ENCODE measurements around the gene PCBP2.

Gene PCBP2

DNA sequence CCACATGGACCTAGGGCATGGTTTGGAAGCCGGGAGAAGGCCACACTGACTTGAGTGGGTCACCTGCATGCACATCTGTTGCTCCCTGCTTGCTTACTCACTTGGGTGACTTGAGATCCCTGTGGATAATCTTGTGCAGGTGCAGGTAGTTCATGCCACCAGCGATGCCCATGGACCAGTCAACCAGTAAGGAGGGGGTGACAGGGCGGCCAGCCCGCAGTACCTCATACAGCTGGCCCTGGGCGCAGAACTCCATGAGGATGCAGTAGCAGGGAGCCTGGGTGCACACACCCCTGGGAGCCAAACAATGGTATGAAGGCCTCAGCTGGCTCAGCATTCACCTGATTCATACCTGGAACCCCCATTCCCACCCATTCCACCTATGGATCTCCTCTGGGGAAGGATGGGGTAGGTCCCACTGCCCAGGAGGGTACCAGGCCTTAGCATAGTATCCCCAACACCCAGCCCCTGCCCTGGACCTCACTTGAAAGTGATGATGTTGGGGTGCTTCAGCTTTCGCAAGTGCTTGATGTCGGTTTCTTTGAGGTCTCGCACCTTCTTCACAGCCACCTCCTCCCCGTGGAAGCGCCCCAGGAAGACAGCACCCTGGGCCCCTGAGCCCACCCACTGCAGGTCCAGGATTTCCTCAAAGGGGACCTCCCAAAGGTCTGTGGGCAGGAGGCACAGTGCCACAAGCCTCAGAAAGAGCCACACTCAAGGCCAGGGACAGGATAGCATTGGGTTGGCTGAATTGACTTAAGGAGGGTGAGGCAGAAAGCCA, 34.2 kb downstream of the PCBP2 start:
- no peak overlapping the region for H3K4me3 ChIP-seq (IDR thresholded peaks at IDR 0.05; ENCODE audit: insufficient read depth, low read depth, low read length)
- H3K27ac ChIP-seq, result no peak overlapping the region
- TF ChIP-seq CTCF (conservative IDR thresholded peaks at IDR 0.05; ENCODE audit: low read depth, low read length), result no peak
- peaks cover 22% of the 10 kb centered on the region for H3K4me1 ChIP-seq (ENCODE audit: low read depth, poor library complexity, severe bottlenecking)
- H3K4me2 ChIP-seq, result no peak overlapping the region
- H3K79me2 ChIP-seq (ENCODE audit: insufficient read depth, low read depth), result no peaks in the 10 kb centered on the region
- no peak overlapping the region for H2AFZ ChIP-seq (ENCODE audit: low read depth)
- no peaks in the 10 kb centered on the region for H3K27me3 ChIP-seq (ENCODE audit: insufficient read depth, low read depth)
- H3K36me3 ChIP-seq (ENCODE audit: insufficient read depth), result peaks cover 13% of the 10 kb centered on the region; the same call in 1 of the 2 replicates
- no peak overlapping the region for H3K9ac ChIP-seq
- H4K20me1 ChIP-seq (ENCODE audit: insufficient read depth), result peaks cover 6% of the 10 kb centered on the region; the same call in 1 of the 2 replicates

DNA sequence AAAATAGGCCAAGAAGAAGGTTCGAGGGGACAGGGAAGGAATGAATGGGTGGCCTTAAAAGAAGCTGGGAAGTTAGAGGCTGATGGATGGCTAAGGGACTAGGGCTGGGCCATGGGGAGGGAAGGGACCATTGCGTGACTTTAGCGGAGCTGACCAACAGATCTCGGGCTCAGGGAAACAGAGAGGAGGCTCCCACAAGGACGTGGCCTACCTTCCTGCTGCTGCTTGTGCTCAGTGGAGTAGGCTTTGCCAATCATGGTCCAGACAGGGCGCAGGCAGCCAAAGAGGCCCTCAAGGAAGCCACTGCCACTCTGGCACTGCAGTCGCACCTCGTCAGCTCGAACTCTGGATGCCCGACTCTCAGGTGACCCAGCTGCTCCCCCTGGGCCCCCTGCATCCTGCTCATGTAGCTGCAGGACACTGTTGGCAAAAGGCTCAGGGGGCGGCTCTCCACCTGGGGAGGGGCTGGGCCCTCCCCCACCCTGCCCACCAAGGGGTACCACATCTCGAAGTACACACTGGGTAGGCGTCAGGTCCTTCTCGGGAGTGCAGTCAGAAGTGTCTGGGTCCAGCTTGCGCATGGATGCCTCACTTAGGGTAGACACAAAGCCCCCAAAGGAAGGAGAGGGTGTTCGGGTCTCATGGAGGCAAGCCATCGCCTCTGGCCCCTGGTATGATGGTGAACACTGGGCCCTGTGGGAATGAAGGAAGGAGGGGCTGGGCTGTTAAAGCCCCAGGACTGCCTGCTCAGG, 35.0 kb downstream of the PCBP2 start:
- Histone ChIP-seq H3K4me2 (no peak overlapping the region), H3K4me3 (IDR thresholded peaks at IDR 0.05; ENCODE audit: insufficient read depth, low read depth, low read length) (no peak overlapping the region), H3K27me3 (ENCODE audit: insufficient read depth, low read depth) (no peaks in the 10 kb centered on the region), H2AFZ (ENCODE audit: low read depth) (no peak overlapping the region), H3K4me1 (ENCODE audit: low read depth, poor library complexity, severe bottlenecking) (peaks cover 14% of the 10 kb centered on the region), H3K27ac (no peak overlapping the region), H4K20me1 (ENCODE audit: insufficient read depth) (no peaks in the 10 kb centered on the region), H3K36me3 (ENCODE audit: insufficient read depth) (peaks cover 6% of the 10 kb centered on the region; the same call in 1 of the 2 replicates), H3K79me2 (ENCODE audit: insufficient read depth, low read depth) (no peaks in the 10 kb centered on the region), H3K9ac (no peak overlapping the region)
- TF ChIP-seq CTCF (conservative IDR thresholded peaks at IDR 0.05; ENCODE audit: low read depth, low read length), result no peak

- no peak overlapping the region for H3K27ac ChIP-seq
- H3K79me2 ChIP-seq (ENCODE audit: insufficient read depth, low read depth), result no peaks in the 10 kb centered on the region
- peaks cover 28% of the 10 kb centered on the region for H3K4me1 ChIP-seq (ENCODE audit: low read depth, poor library complexity, severe bottlenecking)
- H2AFZ ChIP-seq (ENCODE audit: low read depth), result no peak overlapping the region
- H3K4me3 ChIP-seq (IDR thresholded peaks at IDR 0.05; ENCODE audit: insufficient read depth, low read depth, low read length), result no peak overlapping the region
- no peak overlapping the region for H3K4me2 ChIP-seq
- no peaks in the 10 kb centered on the region for H4K20me1 ChIP-seq (ENCODE audit: insufficient read depth)
- H3K27me3 ChIP-seq (ENCODE audit: insufficient read depth, low read depth), result no peaks in the 10 kb centered on the region
- H3K9ac ChIP-seq, result no peak overlapping the region
- no peak for TF ChIP-seq CTCF (conservative IDR thresholded peaks at IDR 0.05; ENCODE audit: low read depth, low read length)
- 0 out of 2 replicates have a peak, but pooled peaks cover 3% of the 10 kb centered on the region for H3K36me3 ChIP-seq (ENCODE audit: insufficient read depth)
Measured at GRCh38 chr12:53489242-53489864, 37.5 kb downstream of the PCBP2 start.

- peak overlapping the region; percentile 98 for H3K4me2 ChIP-seq
- no peaks in the 10 kb centered on the region for H3K36me3 ChIP-seq (ENCODE audit: insufficient read depth)
- H2AFZ ChIP-seq (ENCODE audit: low read depth), result no peak overlapping the region
- H3K4me1 ChIP-seq (ENCODE audit: low read depth, poor library complexity, severe bottlenecking), result peaks cover 36% of the 10 kb centered on the region
- H3K79me2 ChIP-seq (ENCODE audit: insufficient read depth, low read depth), result no peaks in the 10 kb centered on the region
- H3K9ac ChIP-seq, result no peak overlapping the region
- no peaks in the 10 kb centered on the region for H4K20me1 ChIP-seq (ENCODE audit: insufficient read depth)
- peak overlapping the region; percentile 50 for H3K4me3 ChIP-seq (IDR thresholded peaks at IDR 0.05; ENCODE audit: insufficient read depth, low read depth, low read length)
- TF ChIP-seq CTCF (conservative IDR thresholded peaks at IDR 0.05; ENCODE audit: low read depth, low read length), result no peak
- H3K27ac ChIP-seq, result no peak overlapping the region
- H3K27me3 ChIP-seq (ENCODE audit: insufficient read depth, low read depth), result no peaks in the 10 kb centered on the region
Measured at GRCh38 chr12:53492188-53492587, 40.3 kb downstream of the PCBP2 start.
